Ovary (tissue), 3 donors: ENCODE measurements around the gene PLEKHA6.

Source experiments
- EP300 ChIP-seq: sonication (generic); formaldehyde crosslinking; IDR thresholded peaks from one replicate; pipeline ENCODE4 v1.6.1; 2017; ENCODE audit warnings: antibody characterized with exemption
- POLR2A ChIP-seq: fragments of 450-650 bp; IDR thresholded peaks from one replicate; pipeline ENCODE4 v1.6.1; 2017; ENCODE audit warnings: antibody characterized with exemption, mild to moderate bottlenecking, moderate library complexity
- TF ChIP-seq, protein P1 (sequence below), 3 donors: fragments of 450-650 bp in 2 of 3; fragments of 200-600 bp in 1 of 3; IDR thresholded peaks; one replicate each; pipeline versions ENCODE4 v1.5.1 to v1.8.0; 2016 to 2022; ENCODE audit warnings: antibody characterized with exemption in 3 of 3, mild to moderate bottlenecking in 1 of 3
- donor health status: DM: no; HTN: no; CAD: no.

- TF ChIP-seq, protein P1, sequence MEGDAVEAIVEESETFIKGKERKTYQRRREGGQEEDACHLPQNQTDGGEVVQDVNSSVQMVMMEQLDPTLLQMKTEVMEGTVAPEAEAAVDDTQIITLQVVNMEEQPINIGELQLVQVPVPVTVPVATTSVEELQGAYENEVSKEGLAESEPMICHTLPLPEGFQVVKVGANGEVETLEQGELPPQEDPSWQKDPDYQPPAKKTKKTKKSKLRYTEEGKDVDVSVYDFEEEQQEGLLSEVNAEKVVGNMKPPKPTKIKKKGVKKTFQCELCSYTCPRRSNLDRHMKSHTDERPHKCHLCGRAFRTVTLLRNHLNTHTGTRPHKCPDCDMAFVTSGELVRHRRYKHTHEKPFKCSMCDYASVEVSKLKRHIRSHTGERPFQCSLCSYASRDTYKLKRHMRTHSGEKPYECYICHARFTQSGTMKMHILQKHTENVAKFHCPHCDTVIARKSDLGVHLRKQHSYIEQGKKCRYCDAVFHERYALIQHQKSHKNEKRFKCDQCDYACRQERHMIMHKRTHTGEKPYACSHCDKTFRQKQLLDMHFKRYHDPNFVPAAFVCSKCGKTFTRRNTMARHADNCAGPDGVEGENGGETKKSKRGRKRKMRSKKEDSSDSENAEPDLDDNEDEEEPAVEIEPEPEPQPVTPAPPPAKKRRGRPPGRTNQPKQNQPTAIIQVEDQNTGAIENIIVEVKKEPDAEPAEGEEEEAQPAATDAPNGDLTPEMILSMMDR (IDR thresholded peaks at IDR 0.05), result no peak
- TF ChIP-seq EP300, result no peak
- no peak for TF ChIP-seq POLR2A
These were observed 138.5 kb downstream of the PLEKHA6 start for GRCh38 chr1:204221271-204221670.
